GM19324 (cell line): ENCODE results near the gene CST9L.

Source experiments
- ATAC-seq: cut with Tn5 transposase; IDR thresholded peaks from one replicate; pipeline ENCODE4 v1.9.1; 2021; ENCODE audit warnings: mild to moderate bottlenecking, moderate library complexity; ENCODE audit not compliant: unreplicated experiment, low FRiP score

Gene CST9L

GRCh38 chr20:23515250-23515939 lies 52.9 kb downstream of the CST9L start:
- no peak for ATAC-seq

- no peak for ATAC-seq
Measured at GRCh38 chr20:23514848-23515247, 53.4 kb downstream of the CST9L start.
